ENCODE data around the gene RFX2. TPM values are rescaled to one million over a fixed set of nuclear protein-coding genes. Genes with fewer than 3 reads are reported as not detected.

RFX2 gene
- total RNA-seq, 1 experiment from 2014 or later: 10.5 TPM

GRCh38 chr19:5955636-5955935, 154.7 kb downstream of the RFX2 start:
- Histone ChIP-seq H3K9me3 (ENCODE audit: low read length) (no peaks in the 10 kb centered on the region), H3K4me1 (ENCODE audit: insufficient read depth, low read length) (no peaks in the 10 kb centered on the region), H3K27me3 (ENCODE audit: low read length) (no peaks in the 10 kb centered on the region), H3F3A (ENCODE audit: low read length, unreplicated experiment) (no peaks in the 10 kb centered on the region), H3K4me2 (ENCODE audit: low read length) (no peak overlapping the region), H3K9ac (ENCODE audit: low read length) (no peak overlapping the region), H3K9me2 (replicated peaks; ENCODE audit: low read length) (no peaks in the 10 kb centered on the region), H3K79me2 (ENCODE audit: low read length) (peaks cover 100% of the 10 kb centered on the region), H4K20me1 (ENCODE audit: low read length) (peaks cover 83% of the 10 kb centered on the region), H3K27ac (ENCODE audit: low read length) (no peak overlapping the region), H3K4me3 (ENCODE audit: low read length) (no peak overlapping the region), H3K36me3 (ENCODE audit: low read depth, low read length) (peaks cover 9% of the 10 kb centered on the region; the same call in 1 of the 2 replicates), H2AFZ (ENCODE audit: low read length) (no peak overlapping the region)
- no peak for TF ChIP-seq EZH2 (IDR thresholded peaks at IDR 0.05; ENCODE audit: low read length, unreplicated experiment)
- TF ChIP-seq, protein P1, sequence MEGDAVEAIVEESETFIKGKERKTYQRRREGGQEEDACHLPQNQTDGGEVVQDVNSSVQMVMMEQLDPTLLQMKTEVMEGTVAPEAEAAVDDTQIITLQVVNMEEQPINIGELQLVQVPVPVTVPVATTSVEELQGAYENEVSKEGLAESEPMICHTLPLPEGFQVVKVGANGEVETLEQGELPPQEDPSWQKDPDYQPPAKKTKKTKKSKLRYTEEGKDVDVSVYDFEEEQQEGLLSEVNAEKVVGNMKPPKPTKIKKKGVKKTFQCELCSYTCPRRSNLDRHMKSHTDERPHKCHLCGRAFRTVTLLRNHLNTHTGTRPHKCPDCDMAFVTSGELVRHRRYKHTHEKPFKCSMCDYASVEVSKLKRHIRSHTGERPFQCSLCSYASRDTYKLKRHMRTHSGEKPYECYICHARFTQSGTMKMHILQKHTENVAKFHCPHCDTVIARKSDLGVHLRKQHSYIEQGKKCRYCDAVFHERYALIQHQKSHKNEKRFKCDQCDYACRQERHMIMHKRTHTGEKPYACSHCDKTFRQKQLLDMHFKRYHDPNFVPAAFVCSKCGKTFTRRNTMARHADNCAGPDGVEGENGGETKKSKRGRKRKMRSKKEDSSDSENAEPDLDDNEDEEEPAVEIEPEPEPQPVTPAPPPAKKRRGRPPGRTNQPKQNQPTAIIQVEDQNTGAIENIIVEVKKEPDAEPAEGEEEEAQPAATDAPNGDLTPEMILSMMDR (conservative IDR thresholded peaks at IDR 0.05; ENCODE audit: low read depth, low read length): no peak
- TF ChIP-seq EZH2phosphoT487 (IDR thresholded peaks at IDR 0.05; ENCODE audit: borderline replicate concordance, low read length): no peak
- BruUV-seq (replicated peaks): no TSS peak
- no peak for DNase-seq
- peak; percentile 27; the same call in 1 of the 2 replicates for ATAC-seq
- intact Hi-C loops (cut with micrococcal nuclease): no loop called here
- CTCF ChIA-PET: no interaction called here
- POLR2A ChIA-PET (ENCODE audit: unreplicated experiment): no interaction called here

DNA sequence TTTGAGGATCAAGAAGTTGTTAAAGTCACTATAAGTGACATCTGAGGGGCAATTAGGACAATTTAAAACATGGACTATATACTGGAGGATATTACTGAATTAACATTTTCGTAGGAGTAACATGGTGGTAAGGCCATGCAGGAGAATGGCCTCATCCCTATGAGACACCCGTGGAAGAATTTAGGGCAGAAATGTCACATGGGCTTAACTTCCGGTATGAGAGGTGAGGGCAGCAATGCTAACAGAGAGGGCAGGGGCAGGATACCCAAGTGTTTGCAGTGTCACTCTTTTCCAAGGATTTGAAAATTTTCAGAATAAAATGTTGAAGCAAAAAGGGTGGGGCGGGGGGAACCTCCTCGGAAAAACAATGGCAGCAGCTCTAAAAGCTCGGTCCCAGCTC, 156.0 kb downstream of the RFX2 start:
- POLR2A ChIA-PET (ENCODE audit: unreplicated experiment): no interaction called here
- no peak overlapping the region for H2AFZ ChIP-seq (ENCODE audit: low read length)
- no peaks in the 10 kb centered on the region for H3K27me3 ChIP-seq (ENCODE audit: low read length)

DNA sequence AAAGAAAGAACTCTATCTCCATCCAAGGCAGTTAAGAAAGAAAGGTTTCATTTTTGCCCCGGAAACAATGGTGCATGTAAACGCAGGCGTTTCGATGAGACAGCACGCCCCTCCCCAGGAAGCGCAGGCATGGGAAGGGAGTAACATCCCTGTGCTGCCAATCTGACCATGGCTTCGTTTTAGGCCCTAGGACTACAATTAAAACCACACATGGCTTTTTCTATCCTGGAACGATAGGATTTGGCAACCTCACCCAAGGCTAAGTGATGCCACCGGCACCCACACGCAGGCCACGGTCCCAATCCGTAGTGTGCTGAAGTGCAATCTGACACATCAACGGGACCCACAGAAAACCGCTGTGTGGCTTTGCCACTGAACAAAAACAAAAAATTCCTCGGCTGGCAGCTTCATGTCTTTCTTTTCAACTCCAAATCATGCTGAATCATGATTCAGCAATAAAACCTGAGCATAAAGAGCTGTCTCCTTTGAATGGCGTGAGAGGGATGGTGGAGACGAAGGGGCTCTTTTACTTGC, 156.6 kb downstream of the RFX2 start:
- no TSS peak for BruUV-seq (replicated peaks)
- no peaks in the 10 kb centered on the region for H3K9me3 ChIP-seq (ENCODE audit: low read length)
- no peak overlapping the region for H3K27ac ChIP-seq (ENCODE audit: low read length)
- no peaks in the 10 kb centered on the region for H3K27me3 ChIP-seq (ENCODE audit: low read length)
- H4K20me1 ChIP-seq (ENCODE audit: low read length): peaks cover 65% of the 10 kb centered on the region
- no peaks in the 10 kb centered on the region for H3K9me2 ChIP-seq (replicated peaks; ENCODE audit: low read length)
- DNase-seq: no peak
- H3K4me2 ChIP-seq (ENCODE audit: low read length): no peak overlapping the region
- intact Hi-C loops (cut with micrococcal nuclease): no loop called here
- no peak overlapping the region for H3K4me3 ChIP-seq (ENCODE audit: low read length)
- H3K36me3 ChIP-seq (ENCODE audit: low read depth, low read length): peaks cover 17% of the 10 kb centered on the region
- H3K79me2 ChIP-seq (ENCODE audit: low read length): peaks cover 100% of the 10 kb centered on the region
- no peak for ATAC-seq
- H3K9ac ChIP-seq (ENCODE audit: low read length): no peak overlapping the region
- ChIA-PET POLR2A (ENCODE audit: unreplicated experiment) (interaction anchor here (0.6 kb wide), 1 partner anchor 49 kb away, joined by 4 read pairs; the partner anchor contains the start of gene VMAC), CTCF (no interaction called here)
- TF ChIP-seq, protein P1 (conservative IDR thresholded peaks at IDR 0.05; ENCODE audit: low read depth, low read length): no peak
- TF ChIP-seq EZH2 (IDR thresholded peaks at IDR 0.05; ENCODE audit: low read length, unreplicated experiment) (no peak), EZH2phosphoT487 (IDR thresholded peaks at IDR 0.05; ENCODE audit: borderline replicate concordance, low read length) (no peak)
- H2AFZ ChIP-seq (ENCODE audit: low read length): no peak overlapping the region
- no peaks in the 10 kb centered on the region for H3F3A ChIP-seq (ENCODE audit: low read length, unreplicated experiment)
- H3K4me1 ChIP-seq (ENCODE audit: insufficient read depth, low read length): no peaks in the 10 kb centered on the region

More for the DNA sequence above, 156.0 kb downstream of the RFX2 start:
- Histone ChIP-seq H3K27ac (ENCODE audit: low read length) (no peak overlapping the region), H3K9me3 (ENCODE audit: low read length) (no peaks in the 10 kb centered on the region), H3K4me1 (ENCODE audit: insufficient read depth, low read length) (no peaks in the 10 kb centered on the region), H3K9ac (ENCODE audit: low read length) (no peak overlapping the region), H3K4me2 (ENCODE audit: low read length) (no peak overlapping the region), H3F3A (ENCODE audit: low read length, unreplicated experiment) (no peaks in the 10 kb centered on the region), H3K9me2 (replicated peaks; ENCODE audit: low read length) (no peaks in the 10 kb centered on the region), H3K4me3 (ENCODE audit: low read length) (no peak overlapping the region), H3K36me3 (ENCODE audit: low read depth, low read length) (peaks cover 19% of the 10 kb centered on the region), H4K20me1 (ENCODE audit: low read length) (peaks cover 70% of the 10 kb centered on the region), H3K79me2 (ENCODE audit: low read length) (peaks cover 100% of the 10 kb centered on the region)
- CTCF ChIA-PET: no interaction called here
- BruUV-seq (replicated peaks): no TSS peak
- ATAC-seq (no peak), DNase-seq (no peak)
- intact Hi-C loops (cut with micrococcal nuclease): no loop called here
- no peak for TF ChIP-seq EZH2 (IDR thresholded peaks at IDR 0.05; ENCODE audit: low read length, unreplicated experiment)
- TF ChIP-seq EZH2phosphoT487 (IDR thresholded peaks at IDR 0.05; ENCODE audit: borderline replicate concordance, low read length): no peak
- TF ChIP-seq, protein P1 (conservative IDR thresholded peaks at IDR 0.05; ENCODE audit: low read depth, low read length): no peak

Data from PC-3 (cell line).